C1 segment of cervical spinal cord (tissue), 14 donors: Measurements from ENCODE around the gene USP21.
A peak's percentile ranks its signal among the peaks of the same experiment; 100 is the strongest.

Source experiments
- DNase-seq, 14 donors: peaks; one replicate each; lab custom pipeline; 2025; lab: John Stamatoyannopoulos, UW

Gene USP21

GRCh38 chr1:161215076-161215475, 55.8 kb downstream of the USP21 start, which contains the start of gene FCER1G:
TSS of gene FCER1G (plus strand) at chr1:161215295. CDS start at chr1:161215322, 27 bp downstream.
- peak in 6 of 14 donors; percentile 10 to 36 (median 23) for DNase-seq
